Posterior cingulate gyrus (tissue), 11 donors: ENCODE data around the gene MTA1.

Experiments used
- DNase-seq, 10 donors: peaks; one replicate each; pipeline versions ENCODE4 v3.0.0 to v3.0.0-alpha.2; 2020 to 2021; ENCODE audit warnings: mixed read lengths in 3 of 10
- intact Hi-C: fragments of 100-400 bp; cut with DNase I; formaldehyde crosslinking; loops from one replicate; pipeline ENCODE4 v1.15.1; 2023

MTA1 gene

GRCh38 chr14:105455766-105456660 lies 36.4 kb downstream of the MTA1 start:
- DNase-seq, result no peak
- intact Hi-C loops, result no loop called here

- intact Hi-C loops, result no loop called here
- no peak for DNase-seq
These were observed 37.4 kb downstream of the MTA1 start for GRCh38 chr14:105456736-105457617.

GRCh38 chr14:105458010-105458409 lies 38.4 kb downstream of the MTA1 start:
- no peak for DNase-seq
- intact Hi-C loops, result no loop called here

GRCh38 chr14:105458571-105458970 lies 38.9 kb downstream of the MTA1 start:
- no peak for DNase-seq

GRCh38 chr14:105460116-105460515 lies 40.5 kb downstream of the MTA1 start:
- DNase-seq, result no peak
- intact Hi-C loops, result no loop called here

More at GRCh38 chr14:105458571-105458970, 38.9 kb downstream of the MTA1 start:
- intact Hi-C loops, result no loop called here

- intact Hi-C loops, result no loop called here
- DNase-seq, result no peak
These were observed 41.0 kb downstream of the MTA1 start for GRCh38 chr14:105460616-105461015.

GRCh38 chr14:105461903-105462302 lies 42.3 kb downstream of the MTA1 start:
- intact Hi-C loops, result no loop called here
- DNase-seq, result no peak

- DNase-seq, result no peak
- intact Hi-C loops, result no loop called here
These were observed 44.9 kb downstream of the MTA1 start for GRCh38 chr14:105464501-105464900.

GRCh38 chr14:105465209-105466031 lies 45.8 kb downstream of the MTA1 start:
- intact Hi-C loops, result no loop called here
- no peak for DNase-seq

- intact Hi-C loops, result no loop called here
- no peak for DNase-seq
These were observed 47.1 kb downstream of the MTA1 start for GRCh38 chr14:105466531-105467248.

- no peak for DNase-seq
- intact Hi-C loops, result no loop called here
These were observed 47.8 kb downstream of the MTA1 start for GRCh38 chr14:105467249-105467941.

GRCh38 chr14:105467942-105468471 lies 48.4 kb downstream of the MTA1 start:
- intact Hi-C loops, result no loop called here
- no peak for DNase-seq

GRCh38 chr14:105468621-105469241 lies 49.1 kb downstream of the MTA1 start:
- intact Hi-C loops, result no loop called here
- no peak for DNase-seq

GRCh38 chr14:105469456-105470349 lies 50.1 kb downstream of the MTA1 start:
- intact Hi-C loops, result no loop called here
- no peak for DNase-seq

GRCh38 chr14:105470350-105471296 lies 51.0 kb downstream of the MTA1 start:
- intact Hi-C loops, result no loop called here
- no peak for DNase-seq

- no peak for DNase-seq
- intact Hi-C loops, result no loop called here
These were observed 51.7 kb downstream of the MTA1 start for GRCh38 chr14:105471297-105471821.
